ENCODE data around the gene SLC35C1.
A peak's percentile ranks its signal among the peaks of the same experiment; 100 is the strongest.

The SLC35C1 gene

GRCh38 chr11:45846974-45847910, 42.3 kb downstream of the SLC35C1 start, which contains the start of gene CRY2:
Gene CRY2, plus strand, starts transcription at chr11:45847475. Its CDS starts 16 bp downstream, at chr11:45847491.
- DNase-seq = peak; percentile 99

GRCh38 chr11:45847911-45848316, 43.0 kb downstream of the SLC35C1 start:
- peak; percentile 91 for DNase-seq

GRCh38 chr11:45848654-45849081, 43.7 kb downstream of the SLC35C1 start:
- no peak for DNase-seq

GRCh38 chr11:45850446-45850845, 45.5 kb downstream of the SLC35C1 start:
- DNase-seq = no peak

- no peak for DNase-seq
Observed at GRCh38 chr11:45851228-45851627, 46.3 kb downstream of the SLC35C1 start.

- DNase-seq = no peak
Observed at GRCh38 chr11:45852018-45852711, 47.2 kb downstream of the SLC35C1 start.

- no peak for DNase-seq
Observed at GRCh38 chr11:45852712-45853101, 47.8 kb downstream of the SLC35C1 start.

- no peak for DNase-seq
Observed at GRCh38 chr11:45853332-45854219, 48.6 kb downstream of the SLC35C1 start.

- no peak for DNase-seq
Observed at GRCh38 chr11:45855308-45855707, 50.4 kb downstream of the SLC35C1 start.

GRCh38 chr11:45856044-45856468, 51.1 kb downstream of the SLC35C1 start:
- DNase-seq = no peak

GRCh38 chr11:45857961-45858474, 53.1 kb downstream of the SLC35C1 start:
- DNase-seq = no peak

- no peak for DNase-seq
Observed at GRCh38 chr11:45858751-45859398, 53.9 kb downstream of the SLC35C1 start.

- no peak for DNase-seq
Observed at GRCh38 chr11:45859661-45860140, 54.8 kb downstream of the SLC35C1 start.

- no peak for DNase-seq
Observed at GRCh38 chr11:45860348-45860747, 55.4 kb downstream of the SLC35C1 start.

- DNase-seq = no peak
Observed at GRCh38 chr11:45860764-45861510, 56.0 kb downstream of the SLC35C1 start.
